NB4 (cell line): ENCODE data around the gene EIF4G3.

Source experiments
- DNase-seq: peaks from one replicate; pipeline ENCODE4 v3.0.0; 2010; ENCODE audit warnings: low read depth
- H3K4me3 ChIP-seq: one replicate; pipeline ENCODE4 v1.5.1; 2011; ENCODE audit warnings: mild to moderate bottlenecking, low read depth, low read length, moderate library complexity
- CTCF ChIP-seq: IDR thresholded peaks from one replicate; pipeline ENCODE4 v1.5.1; 2012; ENCODE audit warnings: low read depth, low read length
- MAX ChIP-seq: IDR thresholded peaks from 2 replicates; pipeline ENCODE4 v1.6.1; 2011; ENCODE audit warnings: low read depth, low read length
- MYC ChIP-seq: IDR thresholded peaks from 2 replicates; pipeline ENCODE4 v1.6.1; 2011; ENCODE audit warnings: low read depth, low read length
- POLR2A ChIP-seq: IDR thresholded peaks from 2 replicates; pipeline ENCODE4 v1.6.1; 2011; ENCODE audit warnings: mild to moderate bottlenecking; ENCODE audit not compliant: insufficient read length; ENCODE audit errors: extremely low read depth

EIF4G3 gene

GRCh38 chr1:21123287-21123948, 53.3 kb downstream of the EIF4G3 start:
- no peak for TF ChIP-seq CTCF
- TF ChIP-seq MYC, result no peak
- no peak for TF ChIP-seq POLR2A
- no peak for TF ChIP-seq MAX
- peak; percentile 22 for DNase-seq
- no peak overlapping the region for H3K4me3 ChIP-seq

- no peak overlapping the region for H3K4me3 ChIP-seq
- no peak for TF ChIP-seq POLR2A
- no peak for TF ChIP-seq CTCF
- TF ChIP-seq MYC, result no peak
- TF ChIP-seq MAX, result no peak
- DNase-seq, result no peak
These were observed 54.8 kb downstream of the EIF4G3 start for GRCh38 chr1:21121764-21122471.

GRCh38 chr1:21118167-21118566, 58.5 kb downstream of the EIF4G3 start:
- no peak for DNase-seq
- TF ChIP-seq MYC (no peak), CTCF (no peak), MAX (no peak), POLR2A (no peak)
- no peak overlapping the region for H3K4me3 ChIP-seq

GRCh38 chr1:21117597-21118001, 59.1 kb downstream of the EIF4G3 start:
- TF ChIP-seq MAX (0 out of 2 replicates have a peak, but pooled peaks have one; percentile 6), CTCF (no peak), MYC (peak; percentile 27; the same call in 1 of the 2 replicates)

GRCh38 chr1:21117159-21117558, 59.5 kb downstream of the EIF4G3 start:
- no peak overlapping the region for H3K4me3 ChIP-seq
- DNase-seq, result no peak
- TF ChIP-seq MAX (no peak), POLR2A (no peak), CTCF (no peak), MYC (no peak)

More at GRCh38 chr1:21117597-21118001, 59.1 kb downstream of the EIF4G3 start:
- no peak overlapping the region for H3K4me3 ChIP-seq
- peak; percentile 65 for DNase-seq
